ENCODE measurements around the gene MTCH1. TPM values are rescaled to one million over a fixed set of nuclear protein-coding genes. Genes with fewer than 3 reads are reported as not detected.

The MTCH1 gene
- total RNA-seq (2022; extraction: Qiagen RNA extraction) = 112 to 137 TPM (median 134 TPM) in 5 replicates

GRCh38 chr6:36985808-36986703, at the start of gene MTCH1:
TSS of gene MTCH1 (minus strand) at chr6:36986196. CDS start at chr6:36986173, 23 bp downstream.

GRCh38 chr6:37005061-37005810, 19.2 kb upstream of the MTCH1 start, which contains the start of gene FGD2:
TSS of gene FGD2 (plus strand) at chr6:37005655. CDS start at chr6:37005818, 163 bp downstream.

GRCh38 chr6:36954262-36954931, 31.6 kb downstream of the MTCH1 start, which contains the start of gene PI16:
TSS of gene PI16 (plus strand) at chr6:36954738. CDS start at chr6:36954761, 23 bp downstream.

Other genes with a start within 250 kb of the MTCH1 start
- gene CPNE5, start 146.8 kb downstream of the MTCH1 start, total RNA-seq (2022; extraction: Qiagen RNA extraction) = 0.06 to 0.20 TPM (median 0.12 TPM) in 5 replicates
- 41.6 to 46.3 TPM (median 43.4 TPM) in 5 replicates for gene PPIL1, start 111.4 kb downstream of the MTCH1 start, total RNA-seq (2022; extraction: Qiagen RNA extraction)
- 13.4 to 19.0 TPM (median 16.5 TPM) in 5 replicates for gene C6orf89, start 100.2 kb downstream of the MTCH1 start, total RNA-seq (2022; extraction: Qiagen RNA extraction)
- not detected in 5 replicates for gene PI16, start 31.5 kb downstream of the MTCH1 start, total RNA-seq (2022; extraction: Qiagen RNA extraction)
- gene FGD2, start 19.5 kb upstream of the MTCH1 start, total RNA-seq (2022; extraction: Qiagen RNA extraction) = 0.04 to 0.08 TPM in 2 of 5 replicates, not detected in the others
- 10.0 to 14.2 TPM (median 12.8 TPM) in 5 replicates for gene PIM1, start 184.0 kb upstream of the MTCH1 start, total RNA-seq (2022; extraction: Qiagen RNA extraction)